ENCODE measurements around the gene BPIFB2.

The BPIFB2 gene

DNA sequence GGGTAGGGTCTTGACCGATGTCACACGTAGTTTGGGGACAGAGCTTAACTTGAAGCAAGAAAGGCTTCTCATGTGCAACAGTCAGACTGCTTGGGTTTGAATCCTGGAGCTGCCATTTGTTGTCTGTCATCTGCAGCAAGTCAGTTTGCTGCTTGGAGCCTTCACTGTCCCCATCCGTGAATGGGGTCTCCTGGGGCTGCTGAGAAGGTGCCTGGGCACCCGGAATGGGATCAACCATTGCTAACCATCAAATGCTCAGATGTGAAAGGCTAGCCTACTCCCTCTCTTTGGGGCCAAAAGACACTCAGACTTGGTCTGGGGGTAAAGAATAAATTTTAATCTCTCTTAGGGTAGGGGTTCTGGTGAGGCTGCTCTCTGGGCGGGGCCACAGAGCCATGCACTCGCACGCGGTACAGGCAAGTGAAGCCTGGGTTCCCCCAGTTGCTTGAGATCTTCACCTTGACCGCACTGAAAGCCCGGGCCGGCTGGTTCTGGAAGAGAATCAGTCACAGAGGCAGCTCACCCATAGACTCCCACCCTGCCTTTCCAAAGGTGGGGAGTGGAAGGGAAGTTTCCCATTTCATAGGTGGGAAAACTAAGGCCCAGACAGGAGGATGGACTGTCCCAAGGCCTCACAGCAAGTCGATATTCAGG is 23.9 kb upstream of the BPIFB2 start:
- H3K4me1 ChIP-seq (ENCODE audit: insufficient read depth, poor library complexity, severe bottlenecking): no peaks in the 10 kb centered on the region
- H3K27me3 ChIP-seq (ENCODE audit: insufficient read depth, poor library complexity, severe bottlenecking): no peaks in the 10 kb centered on the region
- no peak overlapping the region for H3K4me3 ChIP-seq (ENCODE audit: severe bottlenecking)
- H3K36me3 ChIP-seq (ENCODE audit: low read depth): no peaks in the 10 kb centered on the region
- no peaks in the 10 kb centered on the region for H3K9me3 ChIP-seq (ENCODE audit: severe bottlenecking)
- H3K27ac ChIP-seq (ENCODE audit: poor library complexity, severe bottlenecking): no peak overlapping the region
- DNase-seq (ENCODE audit: low spot score) (peak; percentile 80), ATAC-seq (ENCODE audit: low read depth) (no peak)
- TF ChIP-seq, protein P1, sequence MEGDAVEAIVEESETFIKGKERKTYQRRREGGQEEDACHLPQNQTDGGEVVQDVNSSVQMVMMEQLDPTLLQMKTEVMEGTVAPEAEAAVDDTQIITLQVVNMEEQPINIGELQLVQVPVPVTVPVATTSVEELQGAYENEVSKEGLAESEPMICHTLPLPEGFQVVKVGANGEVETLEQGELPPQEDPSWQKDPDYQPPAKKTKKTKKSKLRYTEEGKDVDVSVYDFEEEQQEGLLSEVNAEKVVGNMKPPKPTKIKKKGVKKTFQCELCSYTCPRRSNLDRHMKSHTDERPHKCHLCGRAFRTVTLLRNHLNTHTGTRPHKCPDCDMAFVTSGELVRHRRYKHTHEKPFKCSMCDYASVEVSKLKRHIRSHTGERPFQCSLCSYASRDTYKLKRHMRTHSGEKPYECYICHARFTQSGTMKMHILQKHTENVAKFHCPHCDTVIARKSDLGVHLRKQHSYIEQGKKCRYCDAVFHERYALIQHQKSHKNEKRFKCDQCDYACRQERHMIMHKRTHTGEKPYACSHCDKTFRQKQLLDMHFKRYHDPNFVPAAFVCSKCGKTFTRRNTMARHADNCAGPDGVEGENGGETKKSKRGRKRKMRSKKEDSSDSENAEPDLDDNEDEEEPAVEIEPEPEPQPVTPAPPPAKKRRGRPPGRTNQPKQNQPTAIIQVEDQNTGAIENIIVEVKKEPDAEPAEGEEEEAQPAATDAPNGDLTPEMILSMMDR (IDR thresholded peaks at IDR 0.05; ENCODE audit: poor library complexity, severe bottlenecking): no peak

DNA sequence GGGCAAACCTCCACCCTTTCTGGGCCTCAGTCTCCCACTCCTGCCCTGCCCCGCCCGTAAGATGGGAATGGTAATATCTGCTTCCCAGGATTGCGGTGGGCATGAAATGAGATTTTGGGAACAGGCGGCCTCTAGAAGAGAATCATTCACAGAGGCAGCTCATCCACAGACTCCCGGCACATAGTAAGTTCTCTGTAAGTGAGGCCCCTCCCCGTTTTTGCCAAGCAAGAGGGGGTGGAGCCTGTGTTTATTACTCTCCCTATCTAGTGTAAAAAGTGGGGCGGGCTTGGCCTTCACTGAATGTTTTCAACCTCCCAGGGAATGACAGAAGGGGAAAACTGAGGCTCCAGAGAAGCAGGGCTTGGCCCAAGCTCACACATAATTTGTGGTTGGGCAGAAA is 23.3 kb upstream of the BPIFB2 start:
- Histone ChIP-seq H3K27me3 (ENCODE audit: insufficient read depth, poor library complexity, severe bottlenecking) (no peaks in the 10 kb centered on the region), H3K4me1 (ENCODE audit: insufficient read depth, poor library complexity, severe bottlenecking) (no peaks in the 10 kb centered on the region), H3K4me3 (ENCODE audit: severe bottlenecking) (no peak overlapping the region), H3K36me3 (ENCODE audit: low read depth) (no peaks in the 10 kb centered on the region), H3K9me3 (ENCODE audit: severe bottlenecking) (no peaks in the 10 kb centered on the region), H3K27ac (ENCODE audit: poor library complexity, severe bottlenecking) (no peak overlapping the region)
- DNase-seq (ENCODE audit: low spot score): peak; percentile 64
- TF ChIP-seq, protein P1 (IDR thresholded peaks at IDR 0.05; ENCODE audit: poor library complexity, severe bottlenecking): no peak
- peak; percentile 31; the same call in 1 of the 3 replicates for ATAC-seq (ENCODE audit: low read depth)

DNA sequence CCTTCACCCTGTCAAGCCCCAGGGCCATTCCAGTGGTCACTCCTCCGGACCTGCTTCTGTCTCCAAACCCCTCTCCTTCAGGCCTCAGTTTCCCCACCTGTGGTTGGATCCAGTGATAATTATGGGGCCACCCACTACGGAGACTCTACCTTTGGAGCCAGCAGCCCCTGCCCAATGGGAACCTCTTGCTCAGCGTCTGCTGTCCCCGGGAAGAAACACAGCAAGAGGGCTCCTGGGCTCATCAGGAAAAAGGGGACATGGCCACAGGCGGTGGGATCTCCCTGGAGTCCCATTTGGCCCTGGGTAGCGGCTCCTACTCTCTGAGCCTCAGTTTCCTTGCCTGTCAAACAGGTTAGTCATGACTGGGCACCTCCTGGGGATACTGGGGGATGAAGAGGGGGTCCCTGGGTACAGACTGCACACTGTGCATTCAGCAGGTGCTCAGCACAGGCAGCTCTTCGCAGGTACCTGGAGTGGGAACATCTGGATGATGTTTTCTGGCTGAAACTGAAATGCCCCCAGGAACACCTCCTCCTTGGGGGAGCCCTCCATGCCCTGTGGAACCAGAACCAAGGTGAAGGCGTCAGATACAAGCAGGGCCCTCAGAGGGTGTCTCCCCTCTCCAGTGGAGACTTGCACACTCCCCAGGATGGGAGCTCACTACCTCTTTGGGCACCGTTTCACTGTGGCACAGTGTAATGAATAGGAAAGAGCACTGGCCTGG is 22.7 kb upstream of the BPIFB2 start:
- H3K36me3 ChIP-seq (ENCODE audit: low read depth): no peaks in the 10 kb centered on the region

DNA sequence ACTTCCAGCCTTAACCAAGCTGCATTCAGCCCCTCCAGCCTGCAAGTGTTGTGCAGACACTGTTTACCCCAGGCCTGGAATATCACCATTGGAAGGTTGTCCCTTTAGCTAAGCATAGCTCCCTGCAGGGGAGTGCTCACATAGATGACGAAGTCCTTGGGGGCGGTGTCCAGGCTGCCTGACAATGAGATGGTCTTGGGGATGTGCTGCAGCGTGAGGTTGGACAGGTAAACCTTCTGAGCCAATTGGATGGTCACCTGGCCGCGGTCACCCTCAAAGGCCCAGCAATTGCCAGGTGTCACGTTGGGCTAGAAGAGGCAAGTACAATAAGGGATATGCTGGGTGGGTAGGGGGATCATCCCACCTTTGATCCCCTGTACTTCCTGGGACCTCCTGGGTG is 21.9 kb upstream of the BPIFB2 start:
- Histone ChIP-seq H3K9me3 (ENCODE audit: severe bottlenecking) (no peaks in the 10 kb centered on the region), H3K27me3 (ENCODE audit: insufficient read depth, poor library complexity, severe bottlenecking) (no peaks in the 10 kb centered on the region), H3K27ac (ENCODE audit: poor library complexity, severe bottlenecking) (no peak overlapping the region), H3K36me3 (ENCODE audit: low read depth) (no peaks in the 10 kb centered on the region), H3K4me1 (ENCODE audit: insufficient read depth, poor library complexity, severe bottlenecking) (no peaks in the 10 kb centered on the region), H3K4me3 (ENCODE audit: severe bottlenecking) (no peak overlapping the region)
- DNase-seq (ENCODE audit: low spot score): peak; percentile 69
- TF ChIP-seq, protein P1 (IDR thresholded peaks at IDR 0.05; ENCODE audit: poor library complexity, severe bottlenecking): no peak
- ATAC-seq (ENCODE audit: low read depth): no peak

More for the DNA sequence above, 22.7 kb upstream of the BPIFB2 start:
- no peaks in the 10 kb centered on the region for H3K4me1 ChIP-seq (ENCODE audit: insufficient read depth, poor library complexity, severe bottlenecking)
- H3K4me3 ChIP-seq (ENCODE audit: severe bottlenecking): no peak overlapping the region
- TF ChIP-seq, protein P1 (IDR thresholded peaks at IDR 0.05; ENCODE audit: poor library complexity, severe bottlenecking): no peak
- DNase-seq (ENCODE audit: low spot score) (peak; percentile 67), ATAC-seq (ENCODE audit: low read depth) (no peak)
- no peaks in the 10 kb centered on the region for H3K9me3 ChIP-seq (ENCODE audit: severe bottlenecking)
- no peak overlapping the region for H3K27ac ChIP-seq (ENCODE audit: poor library complexity, severe bottlenecking)
- no peaks in the 10 kb centered on the region for H3K27me3 ChIP-seq (ENCODE audit: insufficient read depth, poor library complexity, severe bottlenecking)

Data from RWPE2 (cell line).